Central memory CD4-positive, alpha-beta T cell (primary cell): ENCODE measurements around the gene FBXL3.
A peak's percentile ranks its signal among the peaks of the same experiment; 100 is the strongest.

Experiments
- DNase-seq: peaks from one replicate; pipeline ENCODE4 v3.0.0; 2022
- total RNA-seq, 3 experiments: gene quantifications; one replicate each; lab custom pipeline; 2026; lab: John Stamatoyannopoulos, UW

Gene FBXL3, protein sequence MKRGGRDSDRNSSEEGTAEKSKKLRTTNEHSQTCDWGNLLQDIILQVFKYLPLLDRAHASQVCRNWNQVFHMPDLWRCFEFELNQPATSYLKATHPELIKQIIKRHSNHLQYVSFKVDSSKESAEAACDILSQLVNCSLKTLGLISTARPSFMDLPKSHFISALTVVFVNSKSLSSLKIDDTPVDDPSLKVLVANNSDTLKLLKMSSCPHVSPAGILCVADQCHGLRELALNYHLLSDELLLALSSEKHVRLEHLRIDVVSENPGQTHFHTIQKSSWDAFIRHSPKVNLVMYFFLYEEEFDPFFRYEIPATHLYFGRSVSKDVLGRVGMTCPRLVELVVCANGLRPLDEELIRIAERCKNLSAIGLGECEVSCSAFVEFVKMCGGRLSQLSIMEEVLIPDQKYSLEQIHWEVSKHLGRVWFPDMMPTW
- 85.4 to 262 (median 111) reads per million in 3 experiments for total RNA-seq

DNA sequence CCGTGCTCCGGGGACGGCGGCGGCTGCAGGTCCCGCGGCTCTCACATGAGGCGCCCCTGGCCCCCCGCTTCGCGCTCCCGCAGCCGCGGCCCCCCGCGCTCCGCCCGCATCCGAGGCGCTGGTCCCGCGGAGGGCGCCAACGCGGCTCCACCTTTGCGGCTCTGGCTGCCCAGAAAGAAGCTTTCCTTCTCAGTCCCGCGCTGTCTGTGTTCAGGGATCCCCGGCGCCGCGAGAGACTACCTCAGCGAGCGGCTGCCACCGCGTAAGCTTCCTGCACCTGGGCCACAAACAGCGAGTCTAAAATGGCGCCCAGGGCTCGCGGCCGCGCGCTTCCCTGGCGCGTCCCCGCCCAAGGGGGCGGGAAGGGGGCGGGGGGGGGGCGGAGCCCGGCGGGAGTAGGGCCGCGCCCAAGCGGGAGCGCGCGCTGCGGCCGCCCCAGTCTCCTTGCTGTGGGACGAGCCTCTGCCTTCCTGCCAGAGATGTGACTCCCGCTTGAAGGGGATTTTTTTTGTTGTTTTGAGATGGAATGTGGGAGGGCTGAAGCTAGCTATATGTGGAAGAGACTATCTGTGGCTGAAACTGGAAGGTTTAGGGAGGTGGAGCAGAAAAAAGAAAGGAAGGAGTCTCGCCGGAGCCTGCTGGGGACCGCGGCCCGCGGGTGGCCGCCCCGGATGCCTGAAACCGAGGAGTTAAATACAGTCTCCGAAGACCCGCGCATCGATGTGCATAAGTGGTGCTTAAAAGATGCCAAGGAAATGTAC, at the start of gene FBXL3:
Gene FBXL3 (minus strand): TSS at position 299 of the 761 bp plus-strand sequence. CDS start 5,299 bp downstream, outside the sequence.
- peak; percentile 83 for DNase-seq

DNA sequence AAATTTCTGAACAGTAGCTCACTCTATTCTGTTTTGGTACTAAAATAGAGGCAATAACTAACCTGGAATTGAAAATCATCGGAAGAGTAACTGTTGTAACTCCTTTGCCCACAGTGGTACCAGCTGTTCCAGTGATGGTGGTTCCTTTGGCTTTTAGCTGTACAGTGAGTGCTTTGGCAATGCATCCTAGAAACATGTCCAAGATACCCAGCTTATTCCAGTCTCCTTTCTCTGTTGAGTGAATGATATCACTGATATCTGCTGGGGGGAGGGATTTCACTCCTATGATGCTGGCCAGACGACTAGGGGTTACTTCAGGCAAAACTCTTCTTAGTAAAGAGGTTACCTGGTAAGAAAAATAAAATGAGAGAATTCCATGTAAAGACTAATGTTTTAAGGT, 40.6 kb upstream of the FBXL3 start:
- no peak for DNase-seq

- no peak for DNase-seq
Measured at GRCh38 chr13:77065461-77066147, 38.6 kb upstream of the FBXL3 start.

DNA sequence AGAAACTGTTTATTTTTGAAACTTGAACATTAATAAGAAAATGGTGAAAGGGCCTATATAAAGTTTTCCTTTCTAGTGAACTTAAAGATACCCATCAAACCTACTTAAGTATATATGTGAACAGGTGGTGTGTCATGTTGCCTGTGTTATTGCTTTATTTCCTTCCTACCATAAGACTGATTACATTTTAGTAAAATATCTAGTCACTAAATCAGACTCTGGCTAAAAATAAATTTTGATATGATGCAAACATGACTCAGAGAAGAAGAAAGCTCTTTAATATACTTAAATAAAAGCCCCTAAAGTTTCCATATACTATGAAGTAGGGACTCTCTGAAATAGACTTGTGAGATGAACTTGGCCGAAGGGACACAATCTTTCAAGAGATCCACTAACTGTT, 35.1 kb upstream of the FBXL3 start:
- no peak for DNase-seq

DNA sequence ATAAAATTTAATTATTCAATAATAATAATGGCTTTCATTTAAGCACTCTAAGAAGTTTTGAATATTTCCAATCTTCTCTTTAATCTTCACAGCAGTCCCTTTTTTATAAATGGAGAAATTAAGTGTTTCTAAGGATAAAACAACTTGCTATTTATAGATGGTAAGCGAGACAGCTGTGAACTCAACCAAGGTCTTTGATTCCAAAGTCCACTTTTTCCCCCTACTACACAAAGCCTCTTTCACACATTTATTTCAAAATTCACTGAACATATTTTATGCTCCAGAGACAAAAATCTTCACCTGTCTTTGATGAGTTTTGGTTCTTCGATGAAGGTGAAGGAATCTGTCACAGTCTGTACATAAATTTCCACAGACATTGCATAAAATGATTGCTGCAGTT, 34.4 kb upstream of the FBXL3 start:
- DNase-seq = no peak

GRCh38 chr13:77056886-77057285, 29.9 kb upstream of the FBXL3 start:
- no peak for DNase-seq

GRCh38 chr13:77056382-77056781, 29.4 kb upstream of the FBXL3 start:
- DNase-seq = no peak

DNA sequence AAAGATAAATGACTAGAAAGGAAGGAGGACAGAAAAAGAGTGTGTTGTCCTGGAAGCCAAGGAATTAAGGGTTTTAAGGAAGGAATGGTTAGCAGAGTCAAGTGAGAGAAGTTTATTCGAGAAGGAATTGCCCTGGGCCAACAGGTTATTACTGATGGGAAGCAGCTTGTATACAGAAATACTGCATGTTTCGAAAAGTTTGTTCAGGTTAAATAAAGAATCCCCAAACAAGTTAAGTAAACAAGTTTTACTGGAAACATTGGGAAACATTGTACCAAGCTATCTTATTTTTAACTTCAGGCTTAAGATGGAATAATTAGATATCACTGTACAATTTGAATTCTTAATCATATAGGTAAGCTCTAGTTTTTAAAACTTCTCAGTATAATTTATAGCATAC, 28.2 kb upstream of the FBXL3 start:
- DNase-seq = no peak

DNA sequence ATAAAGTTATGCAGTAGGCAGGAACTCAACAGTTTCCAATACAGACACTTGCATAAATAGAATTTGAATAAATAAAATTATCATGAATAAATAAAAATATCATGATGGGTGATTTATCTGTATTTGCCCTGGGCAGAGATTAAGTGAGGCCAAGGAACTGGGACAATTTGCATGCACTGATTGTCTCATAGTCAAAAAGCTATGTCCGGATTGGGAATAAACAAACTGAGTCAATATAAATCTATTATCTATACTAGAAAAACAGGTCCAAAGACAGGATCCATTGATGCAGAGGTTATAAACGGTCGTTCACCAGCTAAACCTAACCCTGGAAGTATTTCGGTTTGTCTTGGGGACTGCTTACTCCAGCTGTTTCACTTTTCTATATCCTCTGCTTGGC, 26.2 kb upstream of the FBXL3 start:
- no peak for DNase-seq

DNA sequence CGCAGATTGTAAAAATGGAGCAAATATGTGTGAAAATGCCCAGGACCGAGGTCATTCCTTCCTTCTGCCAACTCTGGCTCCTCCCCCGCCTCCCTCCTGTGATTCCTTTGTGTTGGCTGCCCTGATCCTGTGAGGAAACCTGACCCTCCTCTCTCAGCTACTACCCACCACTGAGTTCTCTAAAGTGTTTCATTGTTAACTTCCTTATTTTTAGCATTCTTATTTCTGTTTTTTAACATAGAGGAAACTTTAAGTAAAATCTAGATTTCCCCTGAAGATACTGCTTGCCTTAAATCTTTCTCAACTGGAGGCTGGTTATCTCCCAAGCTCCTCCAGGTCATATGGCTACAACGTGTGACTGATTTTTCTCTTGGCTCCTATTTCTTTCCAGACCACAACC, 21.7 kb upstream of the FBXL3 start:
- DNase-seq = no peak

DNA sequence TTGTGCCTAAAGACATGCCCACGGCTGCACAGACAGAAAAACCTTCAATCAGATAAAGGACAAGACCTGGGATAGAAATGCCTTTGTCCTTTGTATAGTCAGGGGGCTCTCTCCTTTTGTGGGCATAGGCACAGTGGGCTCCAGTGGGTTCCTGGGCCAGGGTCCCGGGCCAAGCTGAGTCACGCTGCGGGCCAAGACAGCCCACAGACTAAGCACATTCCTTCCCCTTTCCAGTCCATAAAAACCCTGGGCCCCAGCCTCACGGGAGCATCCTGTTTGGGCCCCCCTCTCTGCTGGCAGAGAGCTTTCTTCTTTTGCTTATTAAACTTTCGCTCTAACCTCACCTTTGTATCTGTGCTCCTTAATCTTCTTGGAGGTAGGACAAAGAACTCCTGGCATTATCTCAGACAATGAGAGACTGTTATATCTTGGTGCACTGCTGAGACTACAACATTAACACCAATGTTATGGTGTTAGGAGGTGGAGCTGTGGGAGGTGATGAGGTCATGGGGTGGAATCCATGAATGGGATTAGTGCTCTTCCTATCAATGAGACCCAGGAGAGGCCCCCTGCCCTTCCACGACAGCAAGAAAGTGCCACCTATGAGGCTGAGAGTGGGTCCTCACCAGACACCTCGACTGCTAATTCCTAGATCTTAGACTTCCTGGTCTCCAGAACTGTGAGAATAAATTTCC, 20.8 kb upstream of the FBXL3 start:
- DNase-seq = no peak

DNA sequence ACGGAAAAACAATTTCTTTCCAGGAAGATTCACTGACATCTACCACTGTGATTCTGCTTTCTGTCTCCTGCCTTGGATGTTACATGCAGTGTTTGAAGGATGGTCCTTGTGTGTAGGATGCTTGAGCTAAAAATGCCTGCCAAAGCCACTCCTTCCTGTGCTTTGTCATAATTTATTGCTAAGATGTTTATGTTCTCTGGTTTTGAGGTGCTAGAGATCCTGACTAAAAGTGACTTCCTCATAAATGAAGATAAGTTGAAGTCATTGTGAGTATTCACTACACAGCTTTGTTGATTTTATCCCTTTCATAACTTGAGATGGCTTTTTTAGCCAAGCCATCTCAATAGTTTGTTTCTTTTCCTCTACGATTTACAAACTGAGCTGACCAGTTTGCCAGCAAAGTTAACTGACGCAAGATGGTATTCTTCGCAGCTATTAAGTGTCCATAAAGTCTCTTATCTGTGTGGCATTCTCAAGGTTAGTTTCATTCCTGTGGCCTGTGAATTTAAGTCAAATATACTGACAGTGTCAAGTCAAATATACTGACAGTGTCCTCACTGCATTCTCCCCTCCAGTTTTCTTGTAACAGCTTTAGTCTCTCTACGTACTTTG, 15.7 kb upstream of the FBXL3 start:
- DNase-seq = no peak

GRCh38 chr13:77040835-77041234, 13.9 kb upstream of the FBXL3 start:
- DNase-seq = no peak

DNA sequence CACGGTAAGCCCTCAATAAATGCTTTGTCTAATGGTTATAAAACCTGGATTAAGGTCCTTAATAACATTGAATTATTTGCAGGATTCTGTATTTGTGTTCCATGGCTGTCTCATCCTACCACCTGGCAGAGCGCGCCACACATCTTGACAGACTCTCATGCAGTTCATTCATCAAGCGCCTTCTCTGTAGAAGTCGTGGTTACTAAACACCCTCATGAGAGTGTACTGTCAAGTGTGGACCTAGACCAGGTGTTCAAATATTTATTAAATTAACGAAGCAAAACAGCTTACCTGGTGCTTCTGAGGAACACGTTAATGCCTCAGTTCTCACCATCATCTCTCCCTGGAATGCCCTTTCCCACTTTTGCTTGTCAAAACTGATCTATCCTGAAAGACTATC, 13.1 kb upstream of the FBXL3 start:
- no peak for DNase-seq

- DNase-seq = no peak
Measured at GRCh38 chr13:77038907-77039480, 12.0 kb upstream of the FBXL3 start.

- DNase-seq = no peak
Measured at GRCh38 chr13:77036279-77036678, 9.3 kb upstream of the FBXL3 start.

- DNase-seq = no peak
Measured at GRCh38 chr13:77034881-77035280, 7.9 kb upstream of the FBXL3 start.

GRCh38 chr13:77033717-77034302, 6.9 kb upstream of the FBXL3 start:
- DNase-seq = no peak

DNA sequence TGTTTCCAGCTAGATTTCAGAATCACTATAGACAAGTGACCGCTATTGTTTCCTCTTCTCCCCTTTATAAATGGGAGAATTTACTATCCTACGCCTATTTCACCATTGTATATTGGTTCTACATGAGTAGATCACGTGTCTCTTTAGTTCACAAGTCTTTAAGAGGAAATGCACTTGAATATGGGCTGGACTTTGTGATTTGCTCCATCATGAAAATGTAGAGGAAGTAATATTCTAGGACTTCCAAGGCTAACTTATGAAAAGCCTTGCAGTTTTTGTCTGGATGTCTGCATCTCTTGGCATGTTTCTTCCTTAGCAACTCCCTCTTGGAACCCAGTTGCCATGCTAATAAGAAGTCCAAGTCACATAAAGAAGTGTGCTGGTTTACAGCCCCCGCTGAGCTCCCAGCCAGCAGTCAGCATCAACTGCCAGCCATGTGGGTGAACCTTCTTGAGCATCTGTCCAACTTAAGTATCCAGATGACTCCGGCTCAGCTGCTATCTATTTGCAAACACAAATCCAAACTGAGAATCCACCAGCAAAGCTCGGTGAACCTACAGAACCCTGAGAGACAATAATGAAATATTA, 4.8 kb upstream of the FBXL3 start:
- no peak for DNase-seq

DNA sequence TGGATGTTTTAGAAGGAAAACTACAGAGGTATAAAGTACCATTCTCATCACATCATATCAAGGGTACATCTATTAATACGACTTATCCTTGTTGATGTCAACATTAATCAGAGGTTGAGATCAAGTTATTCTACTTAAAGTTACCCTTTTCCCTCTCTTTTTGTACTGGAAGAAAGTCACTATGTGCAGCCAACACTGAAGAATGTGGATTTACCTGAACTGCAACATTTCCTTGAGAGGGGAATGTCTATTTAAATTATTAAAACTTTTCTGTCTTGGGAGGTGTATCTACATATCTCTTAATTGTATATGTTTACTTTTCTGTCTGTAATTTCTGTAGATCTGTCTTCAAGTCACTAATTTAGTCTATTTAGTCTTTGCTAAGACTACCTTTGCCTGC, 2.5 kb upstream of the FBXL3 start:
- DNase-seq = no peak

GRCh38 chr13:77028202-77028601, 1.2 kb upstream of the FBXL3 start:
- no peak for DNase-seq
